Peyer's patch (tissue), 4 donors: Measurements from ENCODE around the gene GRIFIN.

Experiments used
- POLR2A ChIP-seq, 2 donors: fragments of 450-650 bp; IDR thresholded peaks; one replicate each; pipeline ENCODE4 v1.5.1; 2017; ENCODE audit warnings: antibody characterized with exemption in 2 of 2, mild to moderate bottlenecking in 2 of 2, moderate library complexity in 2 of 2
- TF ChIP-seq, protein P1 (sequence below), 6 experiments: fragments of 450-650 bp in 4 of 6; fragments of 200-600 bp in 2 of 6; sonication (generic) in 1 of 6; IDR thresholded peaks; one replicate each; pipeline ENCODE4 v1.5.1; 2017 to 2019; ENCODE audit warnings: antibody characterized with exemption in 6 of 6, mild to moderate bottlenecking in 3 of 6, moderate library complexity in 1 of 6

DNA sequence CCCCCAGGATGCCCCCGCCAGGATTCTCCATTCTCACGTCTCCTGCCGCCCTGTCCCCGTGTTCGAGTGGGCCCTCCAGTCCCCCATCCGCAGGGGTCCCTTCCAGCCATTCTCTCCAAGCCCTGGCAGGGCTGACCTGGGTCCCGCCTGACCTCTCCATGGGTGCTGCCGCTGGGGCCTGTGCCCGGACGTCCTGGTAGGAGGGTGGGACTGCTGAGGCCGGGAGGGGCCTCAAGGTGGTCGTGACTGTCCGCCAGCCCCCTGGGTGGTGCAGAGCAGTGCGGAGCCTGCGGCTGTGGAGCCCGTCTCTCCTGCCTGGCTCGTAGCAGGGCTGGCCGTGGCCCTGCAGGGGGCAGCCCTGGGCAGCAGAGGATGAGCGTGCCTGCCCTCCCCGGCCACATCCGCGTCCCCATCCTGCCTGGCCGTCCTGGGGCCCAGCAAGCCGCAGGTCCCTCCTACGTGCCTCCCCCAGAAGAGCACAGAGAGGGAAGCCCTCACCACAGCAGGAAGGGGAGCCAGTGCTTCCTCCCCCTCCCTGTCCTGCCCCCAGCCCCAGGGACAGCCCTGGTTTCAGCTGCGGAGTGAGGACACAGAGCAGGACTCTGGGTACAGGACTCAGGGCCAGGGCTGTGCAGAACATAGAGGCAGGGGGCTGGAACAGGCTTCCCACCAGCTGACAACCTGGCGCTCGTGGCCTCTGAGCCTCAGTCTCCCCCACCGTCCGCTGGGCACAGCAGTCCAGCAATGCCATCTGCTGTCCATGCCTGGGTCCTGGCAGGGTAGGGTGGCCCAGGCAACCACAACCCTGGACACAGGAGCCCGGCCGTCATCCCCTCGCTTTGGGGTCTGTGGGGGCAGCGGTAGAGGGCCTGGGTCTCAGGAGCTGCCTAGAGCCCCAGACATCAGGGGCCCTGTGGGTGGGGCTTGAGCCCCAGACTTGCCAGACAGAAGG, 1.5 kb upstream of the GRIFIN start:
- no peak for TF ChIP-seq POLR2A (IDR thresholded peaks at IDR 0.05)
- TF ChIP-seq, protein P1, sequence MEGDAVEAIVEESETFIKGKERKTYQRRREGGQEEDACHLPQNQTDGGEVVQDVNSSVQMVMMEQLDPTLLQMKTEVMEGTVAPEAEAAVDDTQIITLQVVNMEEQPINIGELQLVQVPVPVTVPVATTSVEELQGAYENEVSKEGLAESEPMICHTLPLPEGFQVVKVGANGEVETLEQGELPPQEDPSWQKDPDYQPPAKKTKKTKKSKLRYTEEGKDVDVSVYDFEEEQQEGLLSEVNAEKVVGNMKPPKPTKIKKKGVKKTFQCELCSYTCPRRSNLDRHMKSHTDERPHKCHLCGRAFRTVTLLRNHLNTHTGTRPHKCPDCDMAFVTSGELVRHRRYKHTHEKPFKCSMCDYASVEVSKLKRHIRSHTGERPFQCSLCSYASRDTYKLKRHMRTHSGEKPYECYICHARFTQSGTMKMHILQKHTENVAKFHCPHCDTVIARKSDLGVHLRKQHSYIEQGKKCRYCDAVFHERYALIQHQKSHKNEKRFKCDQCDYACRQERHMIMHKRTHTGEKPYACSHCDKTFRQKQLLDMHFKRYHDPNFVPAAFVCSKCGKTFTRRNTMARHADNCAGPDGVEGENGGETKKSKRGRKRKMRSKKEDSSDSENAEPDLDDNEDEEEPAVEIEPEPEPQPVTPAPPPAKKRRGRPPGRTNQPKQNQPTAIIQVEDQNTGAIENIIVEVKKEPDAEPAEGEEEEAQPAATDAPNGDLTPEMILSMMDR (IDR thresholded peaks at IDR 0.05) = peak; percentile 68 to 89 (median 82)
